Endothelial cell of umbilical vein (primary cell): ENCODE data around the gene PTPRE. TPM values are rescaled to one million over a fixed set of nuclear protein-coding genes. Genes with fewer than 3 reads are reported as not detected.
A peak's percentile ranks its signal among the peaks of the same experiment; 100 is the strongest.

ENCODE experiments used
- BruUV-seq: library from RNA; stranded (reverse); fragments of 400-500 nt; replicated peaks from 2 replicates; lab custom pipeline; 2021; lab: Mats Ljungman, UMichigan
- CTCF ChIA-PET: fragments of 300-600, 350-600 bp; sonication (Branson Sonifier 250); formaldehyde crosslinking; loops from one replicate; lab custom pipeline; 2021; ENCODE audit warnings: antibody characterized with exemption, inconsistent platforms; lab: Charles Lee
- POLR2A ChIA-PET: fragments of 300-600, 350-600 bp; sonication (Branson Sonifier 250); formaldehyde crosslinking; loops from one replicate; lab custom pipeline; 2021; ENCODE audit warnings: antibody characterized with exemption, inconsistent platforms; lab: Charles Lee
- DNase-seq: peaks from one replicate; pipeline ENCODE4 v3.0.0-alpha.2; 2011; ENCODE audit warnings: low read depth, low spot score
- FAIRE-seq: peaks from 2 replicates; lab custom pipeline; 2011; peaks lifted over from hg19 to GRCh38; lab: Jason Lieb, UNC
- H2AFZ ChIP-seq: 2 replicates; pipeline ENCODE4 v1.6.0; 2012; ENCODE audit warnings: low read depth, low read length, control low read depth, inconsistent platforms
- H3K27ac ChIP-seq: 2 replicates; pipeline ENCODE4 v1.5.1; 2011; ENCODE audit warnings: low read depth, mild to moderate bottlenecking, control low read depth, low read length, moderate library complexity; ENCODE audit not compliant: insufficient read depth
- H3K27me3 ChIP-seq, 2 experiments: 2 replicates each; pipeline versions ENCODE4 v1.6.0 to v1.6.1; 2011; ENCODE audit warnings: low read length in 2 of 2, mixed read lengths in 1 of 2; ENCODE audit not compliant: control insufficient read depth in 2 of 2, insufficient read depth in 2 of 2
- H3K36me3 ChIP-seq, 2 experiments: 2 replicates in 1 of 2; 3 replicates in 1 of 2; pipeline ENCODE4 v1.5.1; 2011; ENCODE audit warnings: low read length in 2 of 2, mild to moderate bottlenecking in 1 of 2, moderate library complexity in 1 of 2; ENCODE audit not compliant: control insufficient read depth in 2 of 2, insufficient read depth in 2 of 2; ENCODE audit errors: extremely low read depth in 1 of 2
- H3K4me1 ChIP-seq: 3 replicates; pipeline ENCODE4 v1.5.1; 2011; ENCODE audit warnings: mild to moderate bottlenecking, low read length; ENCODE audit not compliant: control insufficient read depth, insufficient read depth; ENCODE audit errors: extremely low read depth
- H3K4me2 ChIP-seq: 2 replicates; pipeline ENCODE4 v1.6.1; 2011; ENCODE audit warnings: low read length, control low read depth, mixed read lengths; ENCODE audit not compliant: insufficient read depth
- H3K4me3 ChIP-seq, 3 experiments: fragments of 200-600 bp in 1 of 3; sonication (generic), shearing (Covaris generic) in 1 of 3; replicated peaks in 1 of 3; 2 replicates each; pipeline ENCODE4 v1.5.1; 2011 to 2016; ENCODE audit warnings: control low read depth in 3 of 3, low read length in 3 of 3, mild to moderate bottlenecking in 2 of 3, inconsistent platforms in 1 of 3, low read depth in 1 of 3, moderate library complexity in 1 of 3; ENCODE audit not compliant: insufficient read depth in 1 of 3
- H3K79me2 ChIP-seq: 2 replicates; pipeline ENCODE4 v1.6.0; 2012; ENCODE audit warnings: low read length, inconsistent platforms; ENCODE audit not compliant: control insufficient read depth, insufficient read depth
- H3K9ac ChIP-seq: replicated peaks from 2 replicates; pipeline ENCODE3; 2011; ENCODE audit warnings: low read length, control low read depth; ENCODE audit not compliant: insufficient read depth; ENCODE audit errors: extremely low read depth
- H3K9me1 ChIP-seq: replicated peaks from 3 replicates; pipeline ENCODE4 v1.6.0; 2011; ENCODE audit warnings: mild to moderate bottlenecking, low read length; ENCODE audit not compliant: control insufficient read depth, insufficient read depth; ENCODE audit errors: extremely low read depth
- H3K9me3 ChIP-seq: replicated peaks from 2 replicates; pipeline ENCODE4 v1.5.1; 2012; ENCODE audit warnings: low read length, inconsistent platforms; ENCODE audit not compliant: control insufficient read depth, insufficient read depth
- H4K20me1 ChIP-seq: replicated peaks from 2 replicates; pipeline ENCODE3; 2011; ENCODE audit warnings: mild to moderate bottlenecking, low read length; ENCODE audit not compliant: control insufficient read depth, insufficient read depth; ENCODE audit errors: extremely low read depth
- CTCF ChIP-seq, 2 donors: IDR thresholded peaks; 1 replicate in 1 of 2; 2 replicates in 1 of 2; pipeline ENCODE4 v1.5.1; 2011; ENCODE audit warnings: low read length in 2 of 2, mild to moderate bottlenecking in 2 of 2, moderate library complexity in 2 of 2, control low read depth in 1 of 2, inconsistent platforms in 1 of 2, low read depth in 1 of 2; ENCODE audit not compliant: insufficient read depth in 1 of 2; ENCODE audit errors: extremely low read depth in 1 of 2
- EZH2 ChIP-seq: IDR thresholded peaks from 2 replicates; pipeline ENCODE4 v1.6.1; 2012; ENCODE audit warnings: borderline replicate concordance, low read depth, mild to moderate bottlenecking, moderate library complexity, low read length, inconsistent platforms; ENCODE audit not compliant: severe bottlenecking
- FOS ChIP-seq: IDR thresholded peaks from 2 replicates; pipeline ENCODE4 v1.6.1; 2011; ENCODE audit warnings: mild to moderate bottlenecking, low read length, moderate library complexity, borderline replicate concordance; ENCODE audit not compliant: insufficient read depth
- GATA2 ChIP-seq: IDR thresholded peaks from 2 replicates; pipeline ENCODE4 v1.7.0; 2011; ENCODE audit warnings: low read depth, mild to moderate bottlenecking, moderate library complexity, mixed read lengths, low read length; ENCODE audit not compliant: insufficient read length, insufficient read depth
- JUN ChIP-seq: IDR thresholded peaks from 2 replicates; pipeline ENCODE4 v1.6.1; 2011; ENCODE audit warnings: borderline replicate concordance, low read depth; ENCODE audit not compliant: insufficient read length, insufficient read depth
- MAX ChIP-seq: IDR thresholded peaks from 2 replicates; pipeline ENCODE4 v1.6.1; 2011; ENCODE audit not compliant: insufficient read depth, insufficient read length
- MYC ChIP-seq: IDR thresholded peaks from one replicate; pipeline ENCODE4 v1.6.1; 2011; ENCODE audit warnings: mild to moderate bottlenecking, low read depth, low read length
- POLR2A ChIP-seq: IDR thresholded peaks from 2 replicates; pipeline ENCODE4 v1.6.1; 2012; ENCODE audit warnings: low read depth, mild to moderate bottlenecking, control low read depth, low read length
- POLR2AphosphoS5 ChIP-seq: IDR thresholded peaks from 2 replicates; pipeline ENCODE4 v1.6.1; 2012; ENCODE audit warnings: low read depth, mild to moderate bottlenecking, control low read depth, low read length, moderate library complexity; ENCODE audit not compliant: insufficient read depth
- dilution Hi-C: fragments of 300-500 bp; cut with MboI; formaldehyde crosslinking; loops from one replicate; pipeline ENCODE4 v1.15.0; 2019; ENCODE audit warnings: low sequenced_read_pairs; ENCODE audit not compliant: extremely low pct_ligation_motif_present
- intact Hi-C: fragments of 100-400 bp; cut with micrococcal nuclease; formaldehyde crosslinking; loops from one replicate; pipeline ENCODE4 v1.10.0; 2022
- polyA plus RNA-seq, 4 experiments: library from polyadenylated mRNA; depleted of rRNA in 3 of 4; stranded (reverse) in 3 of 4; unstranded in 1 of 4; fragments of >200 nt; gene quantifications; 2 replicates each; pipeline versions ENCODE4 v1.2.1 to v1.2.3, GENCODE V29; 2011 to 2012; ENCODE audit warnings: missing spikeins in 1 of 4
- total RNA-seq: library from RNA; stranded (reverse); gene quantifications from 2 replicates; pipeline ENCODE4 v1.2.3, GENCODE V29; 2021

Gene PTPRE
- total and polyA plus RNA-seq, 2 donors (not counting 3 experiments of a cell fraction or from before 2014, with no cell fraction given), result 37.3 to 116 TPM

GRCh38 chr10:128066870-128067382 is 160.0 kb downstream of the PTPRE start:
- BruUV-seq, result TSS peak; percentile 13
- H3K36me3 ChIP-seq, result peaks cover 6 to 79% of the 10 kb centered on the region in 2 experiments
- H2AFZ ChIP-seq, result no peak overlapping the region
- POLR2A ChIA-PET, result no interaction called here
- no peaks in the 10 kb centered on the region for H4K20me1 ChIP-seq
- H3K27me3 ChIP-seq, result no peaks in the 10 kb centered on the region
- H3K9ac ChIP-seq, result no peak overlapping the region
- dilution Hi-C loops (no loop called here), intact Hi-C loops (no loop called here)
- DNase-seq (no peak), FAIRE-seq (no peak)
- CTCF ChIA-PET, result no interaction called here
- H3K9me1 ChIP-seq, result no peaks in the 10 kb centered on the region
- no peaks in the 10 kb centered on the region for H3K9me3 ChIP-seq
- no peak overlapping the region for H3K27ac ChIP-seq
- H3K4me1 ChIP-seq, result peaks cover 21% of the 10 kb centered on the region
- no peak overlapping the region for H3K4me3 ChIP-seq
- H3K79me2 ChIP-seq, result no peaks in the 10 kb centered on the region
- no peak overlapping the region for H3K4me2 ChIP-seq
- no peak for TF ChIP-seq POLR2AphosphoS5
- no peak for TF ChIP-seq GATA2
- TF ChIP-seq POLR2A, result no peak
- no peak for TF ChIP-seq MAX
- no peak for TF ChIP-seq FOS
- no peak for TF ChIP-seq JUN
- TF ChIP-seq CTCF (IDR thresholded peaks at IDR 0.05; ENCODE audit: extremely low read depth in 1 of 2, insufficient read depth in 1 of 2, low read depth in 1 of 2, low read length in 2 of 2), result no peak
- TF ChIP-seq EZH2, result no peak
- no peak for TF ChIP-seq MYC
